H9 (cell line): ENCODE data around the gene CEP131. TPM values are rescaled to one million over a fixed set of nuclear protein-coding genes. Genes with fewer than 3 reads are reported as not detected.

Source experiments
- DNase-seq: peaks from one replicate; pipeline ENCODE4 v3.0.0-alpha.2; 2017
- H2AFZ ChIP-seq: one replicate; pipeline ENCODE4 v1.6.1; 2013; ENCODE audit warnings: mild to moderate bottlenecking, low read length, control low read depth, moderate library complexity
- H2AK5ac ChIP-seq: 2 replicates; pipeline ENCODE4 v1.6.1; 2013; ENCODE audit warnings: low read length, control low read depth, mixed read lengths; ENCODE audit not compliant: insufficient read length
- H2BK120ac ChIP-seq: one replicate; pipeline ENCODE4 v1.6.1; 2013; ENCODE audit warnings: low read depth, mild to moderate bottlenecking, low read length, control low read depth, inconsistent platforms; ENCODE audit not compliant: poor library complexity, severe bottlenecking
- H2BK12ac ChIP-seq: 2 replicates; pipeline ENCODE4 v1.6.1; 2013; ENCODE audit warnings: low read length, control low read depth, mixed read lengths, low read depth; ENCODE audit not compliant: insufficient read length
- H2BK15ac ChIP-seq: 2 replicates; pipeline ENCODE4 v1.6.1; 2013; ENCODE audit warnings: low read depth, low read length, control low read depth
- H2BK20ac ChIP-seq: one replicate; pipeline ENCODE4 v1.6.1; 2013; ENCODE audit warnings: low read depth, mild to moderate bottlenecking, low read length, control low read depth, inconsistent platforms; ENCODE audit not compliant: poor library complexity, severe bottlenecking
- H2BK5ac ChIP-seq: 2 replicates; pipeline ENCODE4 v1.6.1; 2013; ENCODE audit warnings: low read length, control low read depth, mixed read lengths; ENCODE audit not compliant: insufficient read length
- H3K14ac ChIP-seq: 2 replicates; pipeline ENCODE4 v1.6.1; 2013; ENCODE audit warnings: low read length, control low read depth; ENCODE audit not compliant: insufficient read depth
- H3K18ac ChIP-seq: 2 replicates; pipeline ENCODE4 v1.6.1; 2013; ENCODE audit warnings: low read depth, mild to moderate bottlenecking, mixed read lengths, low read length, control low read depth; ENCODE audit not compliant: insufficient read length
- H3K23ac ChIP-seq: 2 replicates; pipeline ENCODE4 v1.6.1; 2013; ENCODE audit warnings: low read length, control low read depth, mixed read lengths, low read depth; ENCODE audit not compliant: insufficient read length
- H3K23me2 ChIP-seq: 2 replicates; pipeline ENCODE4 v1.6.1; 2013; ENCODE audit warnings: low read depth, mild to moderate bottlenecking, mixed read lengths, low read length, control low read depth; ENCODE audit not compliant: insufficient read length, poor library complexity, severe bottlenecking
- H3K27ac ChIP-seq: 2 replicates; pipeline ENCODE4 v1.5.1; 2013; ENCODE audit warnings: low read length, control low read depth, mixed read lengths, low read depth; ENCODE audit not compliant: insufficient read length
- H3K27me3 ChIP-seq: 2 replicates; pipeline ENCODE4 v1.6.1; 2013; ENCODE audit warnings: low read length, control low read depth, inconsistent platforms; ENCODE audit not compliant: insufficient read depth
- H3K4ac ChIP-seq: 2 replicates; pipeline ENCODE4 v1.6.1; 2013; ENCODE audit warnings: low read depth, mild to moderate bottlenecking, control low read depth, inconsistent platforms, low read length, moderate library complexity
- H3K4me1 ChIP-seq: 2 replicates; pipeline ENCODE4 v1.6.1; 2013; ENCODE audit warnings: low read length, control low read depth, inconsistent platforms; ENCODE audit not compliant: insufficient read depth
- H3K4me2 ChIP-seq: 2 replicates; pipeline ENCODE4 v1.6.1; 2013; ENCODE audit warnings: low read length, control low read depth, mixed read lengths; ENCODE audit not compliant: insufficient read length, insufficient read depth
- H3K56ac ChIP-seq: 2 replicates; pipeline ENCODE4 v1.6.1; 2013; ENCODE audit warnings: low read depth, mild to moderate bottlenecking, mixed read lengths, low read length, control low read depth; ENCODE audit not compliant: insufficient read length
- H3K79me1 ChIP-seq: 2 replicates; pipeline ENCODE4 v1.6.1; 2013; ENCODE audit warnings: low read depth, mild to moderate bottlenecking, moderate library complexity, low read length, control low read depth, inconsistent platforms; ENCODE audit not compliant: insufficient read depth, poor library complexity, severe bottlenecking
- H3K79me2 ChIP-seq: 2 replicates; pipeline ENCODE4 v1.6.1; 2013; ENCODE audit warnings: low read length, control low read depth, inconsistent platforms; ENCODE audit not compliant: insufficient read depth
- H3K9ac ChIP-seq: 2 replicates; pipeline ENCODE4 v1.6.1; 2013; ENCODE audit warnings: low read length, control low read depth, mixed read lengths; ENCODE audit not compliant: insufficient read length; ENCODE audit errors: extremely low read depth
- H3K9me3 ChIP-seq: one replicate; pipeline ENCODE4 v1.6.1; 2013; ENCODE audit warnings: low read depth, low read length, inconsistent platforms; ENCODE audit not compliant: control insufficient read depth
- H3T11ph ChIP-seq: one replicate; pipeline ENCODE4 v1.6.1; 2013; ENCODE audit warnings: mild to moderate bottlenecking, low read length, control low read depth, inconsistent platforms
- H4K20me1 ChIP-seq: one replicate; pipeline ENCODE4 v1.6.1; 2013; ENCODE audit not compliant: control insufficient read depth, insufficient read length, insufficient read depth
- H4K5ac ChIP-seq: 2 replicates; pipeline ENCODE4 v1.6.1; 2013; ENCODE audit warnings: low read depth, mild to moderate bottlenecking, mixed read lengths, low read length, control low read depth; ENCODE audit not compliant: insufficient read length
- H4K8ac ChIP-seq: replicated peaks from 2 replicates; pipeline ENCODE4 v1.6.1; 2013; ENCODE audit warnings: low read length, control low read depth, mixed read lengths, low read depth; ENCODE audit not compliant: insufficient read length
- H4K91ac ChIP-seq: 2 replicates; pipeline ENCODE4 v1.6.1; 2013; ENCODE audit warnings: low read depth, mild to moderate bottlenecking, moderate library complexity, mixed read lengths, low read length, control low read depth; ENCODE audit not compliant: insufficient read length
- H3K27ac Mint-ChIP-seq, 3 experiments: 2 replicates in 2 of 3; 3 replicates in 1 of 3; pipeline ENCODE4 v1.8.0; 2020 to 2021; ENCODE audit warnings: mixed read lengths in 3 of 3, mild to moderate bottlenecking in 1 of 3, moderate library complexity in 1 of 3
- H3K27me3 Mint-ChIP-seq: 2 replicates; pipeline ENCODE4 v1.8.0; 2021; ENCODE audit warnings: low read depth, mild to moderate bottlenecking, moderate library complexity, mixed read lengths
- H3K36me3 Mint-ChIP-seq, 3 experiments: 2 replicates in 2 of 3; 3 replicates in 1 of 3; pipeline ENCODE4 v1.8.0; 2020 to 2021; ENCODE audit warnings: low read depth in 3 of 3, mixed read lengths in 3 of 3; ENCODE audit not compliant: insufficient read depth in 1 of 3
- H3K4me1 Mint-ChIP-seq, 2 experiments: 2 replicates each; pipeline ENCODE4 v1.8.0; 2020; ENCODE audit warnings: mixed read lengths in 2 of 2
- H3K4me3 Mint-ChIP-seq, 2 experiments: 2 replicates in 1 of 2; 3 replicates in 1 of 2; pipeline ENCODE4 v1.8.0; 2020 to 2021; ENCODE audit warnings: mild to moderate bottlenecking in 2 of 2, mixed read lengths in 2 of 2, moderate library complexity in 1 of 2
- H3K9me3 Mint-ChIP-seq, 2 experiments: 2 replicates in 1 of 2; 3 replicates in 1 of 2; pipeline ENCODE4 v1.8.0; 2020; ENCODE audit warnings: mild to moderate bottlenecking in 2 of 2, mixed read lengths in 2 of 2, moderate library complexity in 1 of 2
- CTCF ChIP-seq: fragments of 200-600 bp; sonication (generic); conservative IDR thresholded peaks from 3 replicates; pipeline ENCODE4 v1.8.0; 2021; ENCODE audit warnings: antibody characterized with exemption, mild to moderate bottlenecking
- WGBS: extraction: QIAGEN DNeasy Blood & Tissue Kit; methylation state at CpG from one replicate; pipeline ENCODE4 v1.1.7; 2013; ENCODE audit warnings: missing lambda C conversion rate, low lambda C conversion rate, mixed read lengths; ENCODE audit not compliant: insufficient read length; ENCODE audit errors: extremely low coverage; 5-methylcytosine and 5-hydroxymethylcytosine counted together
- total RNA-seq: library from RNA; stranded (reverse); gene quantifications from 2 replicates; pipeline ENCODE4 v1.2.1, GENCODE V29; 2021

Gene CEP131
- total RNA-seq, 1 experiment from 2014 or later: 16.3 TPM

- no peak for TF ChIP-seq CTCF
- H3K23ac ChIP-seq: no peak overlapping the region
- no peak overlapping the region for H4K8ac ChIP-seq
- WGBS: no CpG with 5 or more reads among the region's 10 CpGs
- no peak overlapping the region for H2BK5ac ChIP-seq
- H4K20me1 ChIP-seq: no peaks in the 10 kb centered on the region
- Mint-ChIP-seq H3K9me3 (no peaks in the 10 kb centered on the region), H3K36me3 (peaks cover 0 to 42% (median 14%) of the 10 kb centered on the region in 3 experiments; a peak in 5 of 7 replicates), H3K4me3 (no peak overlapping the region), H3K4me1 (peaks cover 3% of the 10 kb centered on the region in 2 experiments; a peak in 2 of 4 replicates), H3K27me3 (no peaks in the 10 kb centered on the region), H3K27ac (no peak overlapping the region)
- H3K79me1 ChIP-seq: no peaks in the 10 kb centered on the region
- no peaks in the 10 kb centered on the region for H3K4me1 ChIP-seq
- no peak overlapping the region for H2AK5ac ChIP-seq
- no peak overlapping the region for H2AFZ ChIP-seq
- no peak overlapping the region for H3K9ac ChIP-seq
- no peak overlapping the region for H2BK12ac ChIP-seq
- H4K5ac ChIP-seq: no peak overlapping the region
- no peak overlapping the region for H3K4me2 ChIP-seq
- no peaks in the 10 kb centered on the region for H3K23me2 ChIP-seq
- no peak overlapping the region for H4K91ac ChIP-seq
- no peak overlapping the region for H3K56ac ChIP-seq
- H3K18ac ChIP-seq: no peak overlapping the region
- no peak overlapping the region for H3K4ac ChIP-seq
- no peak for DNase-seq
- H3K14ac ChIP-seq: no peak overlapping the region
- no peak overlapping the region for H3K27ac ChIP-seq
- H3K79me2 ChIP-seq: no peaks in the 10 kb centered on the region
- H3K9me3 ChIP-seq: no peaks in the 10 kb centered on the region
- H2BK20ac ChIP-seq: no peak overlapping the region
- H3T11ph ChIP-seq: no peak overlapping the region
- no peak overlapping the region for H2BK15ac ChIP-seq
- no peak overlapping the region for H2BK120ac ChIP-seq
- H3K27me3 ChIP-seq: no peaks in the 10 kb centered on the region
Observed at GRCh38 chr17:81204578-81204977, 18.2 kb downstream of the CEP131 start.
